Measurements from ENCODE around the gene PCYOX1L.

DNA sequence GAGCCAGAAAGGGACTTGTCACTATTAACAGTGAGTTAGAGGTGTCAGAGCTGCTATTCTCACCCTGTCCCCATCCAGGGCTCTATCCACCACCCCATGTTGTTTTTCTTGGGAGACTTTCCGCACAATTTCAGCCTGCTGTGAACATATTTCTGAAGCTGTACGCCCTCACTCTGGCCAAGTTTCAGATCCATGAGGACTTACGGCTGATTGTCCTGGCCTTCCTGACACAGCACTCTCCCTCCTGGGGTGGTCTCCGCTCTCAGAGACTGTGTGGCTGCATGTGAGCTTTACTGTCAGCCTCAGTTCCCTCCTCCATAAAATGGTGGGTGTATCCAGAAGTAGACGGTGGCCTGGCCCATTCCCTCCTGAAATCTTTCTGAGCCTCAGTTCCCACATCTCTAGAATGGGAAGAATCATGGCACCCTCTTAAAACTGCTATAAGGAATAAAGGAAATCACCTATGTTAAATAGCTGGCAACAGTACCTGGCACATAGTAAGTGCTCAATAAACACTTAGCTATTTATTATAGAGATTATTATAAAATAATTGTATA, 22.1 kb downstream of the PCYOX1L start:
- no peak for TF ChIP-seq SMC3 (IDR thresholded peaks at IDR 0.05)
- TF ChIP-seq POLR2A (IDR thresholded peaks at IDR 0.05; ENCODE audit: low read length): no peak
- TF ChIP-seq, protein P1, sequence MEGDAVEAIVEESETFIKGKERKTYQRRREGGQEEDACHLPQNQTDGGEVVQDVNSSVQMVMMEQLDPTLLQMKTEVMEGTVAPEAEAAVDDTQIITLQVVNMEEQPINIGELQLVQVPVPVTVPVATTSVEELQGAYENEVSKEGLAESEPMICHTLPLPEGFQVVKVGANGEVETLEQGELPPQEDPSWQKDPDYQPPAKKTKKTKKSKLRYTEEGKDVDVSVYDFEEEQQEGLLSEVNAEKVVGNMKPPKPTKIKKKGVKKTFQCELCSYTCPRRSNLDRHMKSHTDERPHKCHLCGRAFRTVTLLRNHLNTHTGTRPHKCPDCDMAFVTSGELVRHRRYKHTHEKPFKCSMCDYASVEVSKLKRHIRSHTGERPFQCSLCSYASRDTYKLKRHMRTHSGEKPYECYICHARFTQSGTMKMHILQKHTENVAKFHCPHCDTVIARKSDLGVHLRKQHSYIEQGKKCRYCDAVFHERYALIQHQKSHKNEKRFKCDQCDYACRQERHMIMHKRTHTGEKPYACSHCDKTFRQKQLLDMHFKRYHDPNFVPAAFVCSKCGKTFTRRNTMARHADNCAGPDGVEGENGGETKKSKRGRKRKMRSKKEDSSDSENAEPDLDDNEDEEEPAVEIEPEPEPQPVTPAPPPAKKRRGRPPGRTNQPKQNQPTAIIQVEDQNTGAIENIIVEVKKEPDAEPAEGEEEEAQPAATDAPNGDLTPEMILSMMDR (IDR thresholded peaks at IDR 0.05): no peak
- TF ChIP-seq, protein P2, sequence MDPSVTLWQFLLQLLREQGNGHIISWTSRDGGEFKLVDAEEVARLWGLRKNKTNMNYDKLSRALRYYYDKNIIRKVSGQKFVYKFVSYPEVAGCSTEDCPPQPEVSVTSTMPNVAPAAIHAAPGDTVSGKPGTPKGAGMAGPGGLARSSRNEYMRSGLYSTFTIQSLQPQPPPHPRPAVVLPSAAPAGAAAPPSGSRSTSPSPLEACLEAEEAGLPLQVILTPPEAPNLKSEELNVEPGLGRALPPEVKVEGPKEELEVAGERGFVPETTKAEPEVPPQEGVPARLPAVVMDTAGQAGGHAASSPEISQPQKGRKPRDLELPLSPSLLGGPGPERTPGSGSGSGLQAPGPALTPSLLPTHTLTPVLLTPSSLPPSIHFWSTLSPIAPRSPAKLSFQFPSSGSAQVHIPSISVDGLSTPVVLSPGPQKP (IDR thresholded peaks at IDR 0.05; ENCODE audit: low read depth, low read length): no peak
- no peak for TF ChIP-seq REST (IDR thresholded peaks at IDR 0.05)
- TF ChIP-seq CEBPB (IDR thresholded peaks at IDR 0.05): no peak
- TF ChIP-seq BHLHE40 (IDR thresholded peaks at IDR 0.05; ENCODE audit: low read depth, low read length): no peak
- TF ChIP-seq RFX5 (IDR thresholded peaks at IDR 0.05): no peak
- no peak for TF ChIP-seq KDM5A (IDR thresholded peaks at IDR 0.05)
- no peak for TF ChIP-seq CHD2 (IDR thresholded peaks at IDR 0.05; ENCODE audit: low read length, partially characterized antibody)
- no peak for TF ChIP-seq MAX (IDR thresholded peaks at IDR 0.05)
